HepG2 (cell line): ENCODE data around the gene SHBG. TPM values are rescaled to one million over a fixed set of nuclear protein-coding genes. Genes with fewer than 3 reads are reported as not detected.
A peak's percentile ranks its signal among the peaks of the same experiment; 100 is the strongest.

ENCODE experiments used
- ASH2L ChIP-seq: fragments of 300-600, 200-600 bp; sonication (generic); IDR thresholded peaks from 2 replicates; pipeline ENCODE4 v1.7.0; 2017; ENCODE audit warnings: low read depth, mild to moderate bottlenecking, moderate library complexity, mixed read lengths, low read length; ENCODE audit not compliant: insufficient read length
- FUBP1 ChIP-seq: sonication (generic); formaldehyde crosslinking; IDR thresholded peaks from 2 replicates; pipeline ENCODE4 v1.5.1; 2020; ENCODE audit warnings: missing genetic modification reagents, mild to moderate bottlenecking, borderline replicate concordance
- MATR3 ChIP-seq: sonication (generic); formaldehyde crosslinking; IDR thresholded peaks from 2 replicates; pipeline ENCODE4 v1.4.0; 2020; ENCODE audit warnings: missing genetic modification reagents
- MXD1 ChIP-seq: sonication (generic); formaldehyde crosslinking; IDR thresholded peaks from 2 replicates; pipeline ENCODE4 v1.4.0; 2020; ENCODE audit warnings: mild to moderate bottlenecking, missing genetic modification reagents
- PAXIP1 ChIP-seq: sonication (generic); formaldehyde crosslinking; conservative IDR thresholded peaks from 2 replicates; pipeline ENCODE4 v1.4.0; 2020; ENCODE audit warnings: mild to moderate bottlenecking, missing genetic modification reagents, moderate library complexity
- RORA ChIP-seq: sonication (generic); formaldehyde crosslinking; IDR thresholded peaks from 2 replicates; pipeline ENCODE4 v1.5.0; 2020; ENCODE audit warnings: mild to moderate bottlenecking, missing genetic modification reagents, moderate library complexity
- TFAP4 ChIP-seq: sonication (generic); IDR thresholded peaks from 2 replicates; pipeline ENCODE4 v1.6.1; 2016; ENCODE audit warnings: low read depth, borderline replicate concordance
- THRA ChIP-seq: sonication (generic); formaldehyde crosslinking; IDR thresholded peaks from 2 replicates; pipeline ENCODE4 v1.4.0; 2020; ENCODE audit warnings: missing genetic modification reagents, borderline replicate concordance
- THYN1 ChIP-seq: sonication (generic); formaldehyde crosslinking; IDR thresholded peaks from 2 replicates; pipeline ENCODE4 v1.8.1; 2023; ENCODE audit warnings: low read depth, mild to moderate bottlenecking, moderate library complexity, missing genetic modification reagents, borderline replicate concordance
- ZGPAT ChIP-seq: IDR thresholded peaks from 2 replicates; pipeline ENCODE4 v1.6.1; 2016; ENCODE audit warnings: mild to moderate bottlenecking
- ZMYM4 ChIP-seq: sonication (generic); formaldehyde crosslinking; IDR thresholded peaks from 2 replicates; pipeline ENCODE4 v1.8.1; 2023; ENCODE audit warnings: mild to moderate bottlenecking, missing genetic modification reagents
- ZNF362 ChIP-seq: sonication (generic); formaldehyde crosslinking; IDR thresholded peaks from 2 replicates; pipeline ENCODE4 v1.4.0; 2020; ENCODE audit warnings: missing genetic modification reagents, mild to moderate bottlenecking, borderline replicate concordance
- ZNF484 ChIP-seq: sonication (generic); formaldehyde crosslinking; IDR thresholded peaks from 2 replicates; pipeline ENCODE4 v1.5.1; 2020; ENCODE audit warnings: mild to moderate bottlenecking, low read depth, missing genetic modification reagents, borderline replicate concordance
- polyA plus RNA-seq, 8 experiments: library from polyadenylated mRNA; depleted of rRNA in 3 of 8; stranded (reverse) in 7 of 8; unstranded in 1 of 8; fragments of >200 nt; fragmentation: Illumina TruSeq in 4 of 8; extraction: Trizol in 4 of 8; gene quantifications; 2 replicates each; pipeline versions ENCODE4 v1.2.1 to v1.2.3, GENCODE V29; 2011 to 2016; ENCODE audit warnings: low read depth in 4 of 8, missing spikeins in 1 of 8, mixed read lengths in 1 of 8; ENCODE audit not compliant: insufficient read depth in 1 of 8
- total RNA-seq, 5 experiments: library from RNA; depleted of rRNA; stranded (reverse); fragments of >200 nt; fragmentation: Illumina TruSeq; extraction: Trizol; gene quantifications; 2 replicates each; pipeline ENCODE4 v1.2.3, GENCODE V29; 2016; ENCODE audit warnings: low read depth in 1 of 5

The SHBG gene
- total and polyA plus RNA-seq, 2 of the 13 experiments (the other 11 are each of a cell fraction or from before 2014, with no cell fraction given) = 4.0 to 6.1 TPM

- peak; percentile 55; the same call in 1 of the 2 replicates for TF ChIP-seq THRA (CRISPR knock-in tag)
- peak; percentile 33 for TF ChIP-seq ASH2L
- TF ChIP-seq ZGPAT = no peak
- TF ChIP-seq THYN1 = no peak
- TF ChIP-seq FUBP1 (CRISPR knock-in tag) = no peak
- TF ChIP-seq ZNF362 (CRISPR knock-in tag) = peak; percentile 10; the same call in 1 of the 2 replicates
- no peak for TF ChIP-seq RORA (CRISPR knock-in tag)
- TF ChIP-seq PAXIP1 (CRISPR knock-in tag) = peak; percentile 32; the same call in 1 of the 2 replicates
- TF ChIP-seq MATR3 (CRISPR knock-in tag) = no peak
- peak; percentile 79; the same call in 1 of the 2 replicates for TF ChIP-seq TFAP4
- TF ChIP-seq ZNF484 = no peak
- TF ChIP-seq MXD1 (CRISPR knock-in tag) = peak; percentile 53; the same call in 1 of the 2 replicates
- peak; percentile 18; the same call in 1 of the 2 replicates for TF ChIP-seq ZMYM4 (CRISPR knock-in tag)
These were observed 1.8 kb downstream of the SHBG start (continued) for GRCh38 chr17:7631398-7632380.
